Small intestine (tissue), 7 donors: ENCODE measurements around the gene SEC23B. TPM values are rescaled to one million over a fixed set of nuclear protein-coding genes. Genes with fewer than 3 reads are reported as not detected.
"Not testable (repeated sequence)": the region's sequence is repeated elsewhere in the genome, so short reads cannot be mapped to it uniquely, and the experiment has no call there.

Experiments used
- DNase-seq, 2 donors: peaks; one replicate each; pipeline versions ENCODE4 v3.0.0 to v3.0.0-alpha.2; 2013
- FAIRE-seq: peaks from 2 replicates; lab custom pipeline; 2012; peaks lifted over from hg19 to GRCh38; lab: Jason Lieb, UNC
- H3K27ac ChIP-seq, 3 donors: one replicate each; pipeline ENCODE4 v1.5.1; 2013; ENCODE audit warnings: low read length in 2 of 3, mild to moderate bottlenecking in 2 of 3, control low read depth in 1 of 3, inconsistent platforms in 1 of 3, low read depth in 1 of 3, moderate library complexity in 1 of 3
- H3K27me3 ChIP-seq, 3 donors: one replicate each; pipeline ENCODE4 v1.6.1; 2013; ENCODE audit warnings: low read length in 3 of 3, inconsistent platforms in 1 of 3; ENCODE audit not compliant: control insufficient read depth in 3 of 3, insufficient read depth in 3 of 3
- H3K36me3 ChIP-seq, 3 donors: one replicate each; pipeline ENCODE4 v1.6.1; 2013; ENCODE audit warnings: low read length in 3 of 3, inconsistent platforms in 1 of 3, low read depth in 1 of 3, mild to moderate bottlenecking in 1 of 3, moderate library complexity in 1 of 3; ENCODE audit not compliant: control insufficient read depth in 3 of 3, insufficient read depth in 2 of 3
- H3K4me1 ChIP-seq, 3 donors: one replicate each; pipeline ENCODE4 v1.6.1; 2013; ENCODE audit warnings: low read length in 2 of 3, inconsistent platforms in 1 of 3, low read depth in 1 of 3, mild to moderate bottlenecking in 1 of 3, moderate library complexity in 1 of 3; ENCODE audit not compliant: control insufficient read depth in 3 of 3, insufficient read depth in 2 of 3
- H3K4me3 ChIP-seq, 3 donors: one replicate each; pipeline ENCODE4 v1.5.1; 2013; ENCODE audit warnings: low read length in 3 of 3, control low read depth in 1 of 3, inconsistent platforms in 1 of 3, low read depth in 1 of 3, mild to moderate bottlenecking in 1 of 3, moderate library complexity in 1 of 3
- H3K9me3 ChIP-seq, 2 donors: one replicate each; pipeline ENCODE4 v1.6.1; 2013; ENCODE audit warnings: low read depth in 1 of 2, low read length in 1 of 2; ENCODE audit not compliant: control insufficient read depth in 2 of 2, insufficient read depth in 1 of 2
- WGBS, 3 donors: extraction: QIAGEN DNeasy Blood & Tissue Kit; methylation state at CpG; one replicate each; pipeline ENCODE4 v1.1.7; 2013; 5-methylcytosine and 5-hydroxymethylcytosine counted together
- polyA plus RNA-seq, 4 donors: library from polyadenylated mRNA; stranded (reverse) in 3 of 4; unstranded in 1 of 4; fragments of 200-250 nt in 3 of 4; fragments of 120-200 nt in 1 of 4; gene quantifications; one replicate each; pipeline versions ENCODE4 v1.2.1 to v1.2.3, GENCODE V29; 2013
- donor health status: healthy with polysubstance abuse.
- donor health status: control.
- donor health status: control.
- donor health status: Bipolar disorder and iron deficiency.
- donor health status: healthy.

The SEC23B gene
- polyA plus RNA-seq, 4 donors = 17.2 to 34.1 (median 24.1) TPM

DNA sequence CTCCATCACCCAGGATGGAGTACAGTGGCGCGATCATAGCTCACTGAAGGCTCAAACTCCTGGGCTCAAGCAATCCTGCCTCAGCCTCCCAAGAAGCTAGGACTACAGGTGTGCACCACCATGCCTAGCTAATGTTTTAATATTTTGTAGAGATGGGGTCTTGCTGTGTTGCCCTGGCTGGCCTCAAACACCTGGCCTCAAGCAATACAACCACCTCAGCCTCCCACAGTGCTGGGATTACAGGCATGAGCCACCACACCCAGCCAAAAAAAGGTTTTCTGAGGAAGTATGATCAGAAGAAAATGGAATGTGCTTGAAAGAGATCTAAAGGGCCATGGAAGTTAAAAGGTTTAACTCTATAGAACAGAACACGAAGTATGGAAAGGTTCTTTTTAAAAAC is 19.4 kb upstream of the SEC23B start:
- Histone ChIP-seq H3K36me3 (peaks cover 0 to 14% (median 7%) of the 10 kb centered on the region in 3 donors), H3K27me3 (no peaks in the 10 kb centered on the region), H3K4me1 (no peaks in the 10 kb centered on the region), H3K9me3 (no peaks in the 10 kb centered on the region), H3K27ac (no peak overlapping the region), H3K4me3 (no peak overlapping the region)
- no peak for FAIRE-seq
- WGBS, 3 donors = 96 to 99% (median 98%) methylated on average over 3 of the region's 3 CpGs
- no peak for DNase-seq

DNA sequence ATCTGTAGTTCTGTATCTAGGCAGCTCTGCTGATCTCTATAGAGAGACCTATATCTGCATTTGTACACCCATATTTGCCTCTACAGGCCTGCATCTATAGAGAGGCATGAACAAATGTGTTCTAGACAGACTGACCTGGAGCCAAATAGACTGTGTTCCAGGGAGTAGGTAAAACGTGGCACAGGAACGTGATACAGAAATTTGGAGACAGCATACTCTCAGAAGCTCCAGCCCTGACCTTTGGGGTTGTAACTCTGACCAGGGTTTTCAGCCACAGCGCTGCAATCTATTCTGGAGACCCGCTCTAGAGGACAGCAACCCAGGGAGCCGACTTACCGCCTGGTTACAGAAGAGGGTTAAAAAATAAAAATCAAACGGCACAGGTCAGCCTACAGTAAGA is 11.7 kb upstream of the SEC23B start:
- Histone ChIP-seq H3K27ac (no peak overlapping the region), H3K4me3 (peak overlapping the region in 2 of 3 donors; percentile 62 to 81), H3K27me3 (no peaks in the 10 kb centered on the region), H3K36me3 (peaks cover 0 to 3% (median 0%) of the 10 kb centered on the region in 3 donors), H3K4me1 (peaks cover 4 to 6% (median 4%) of the 10 kb centered on the region in 3 donors), H3K9me3 (no peaks in the 10 kb centered on the region)
- DNase-seq (peak in 1 of 2 donors; percentile 6), FAIRE-seq (no peak)
- 10 to 24% (median 19%) methylated on average over 7 of the region's 7 CpGs for WGBS, 3 donors

DNA sequence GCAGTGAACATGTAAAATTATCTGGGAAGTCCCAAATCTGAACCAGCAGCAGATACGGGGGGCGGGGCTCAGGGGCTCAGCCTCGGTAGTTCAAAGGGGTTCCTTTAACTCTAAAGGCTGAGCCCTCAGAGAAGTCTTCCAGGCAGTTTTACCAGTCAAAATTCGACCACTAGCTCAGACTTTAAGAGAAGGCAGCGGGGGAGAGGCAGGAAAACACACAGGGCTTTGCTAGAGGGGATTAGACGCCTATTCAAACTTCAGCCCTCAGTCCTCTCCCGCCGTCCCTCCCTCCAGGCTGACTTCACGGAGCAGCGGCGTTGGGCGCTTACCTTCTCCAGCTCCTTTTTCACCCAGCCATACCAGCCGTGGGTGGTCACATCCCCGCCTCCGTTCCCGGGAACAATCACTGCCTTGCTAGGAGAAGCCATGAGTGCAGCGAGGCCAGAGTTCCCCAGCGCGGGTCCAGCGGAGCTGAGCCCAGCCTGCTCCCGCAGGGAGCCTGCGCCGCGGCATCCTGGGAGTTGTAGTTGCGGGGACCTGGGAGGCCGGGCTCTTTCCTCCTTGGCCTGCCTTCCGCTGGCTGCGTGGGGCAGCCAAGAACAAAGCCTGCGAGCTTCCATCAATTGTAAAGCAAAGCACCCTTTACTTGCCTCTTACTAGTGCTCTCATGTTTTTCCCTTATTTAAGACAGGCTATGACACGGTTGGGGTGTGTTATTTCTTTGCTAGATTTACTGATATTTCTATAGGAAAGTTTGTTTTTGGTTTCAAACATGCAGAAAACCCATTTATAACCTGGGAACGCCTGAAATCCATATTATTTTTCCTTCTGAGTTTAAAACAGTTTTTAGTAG is 10.8 kb upstream of the SEC23B start, which contains the start of gene RBBP9:
Gene RBBP9 (minus strand): TSS at position 486 of the 853 bp plus-strand sequence. CDS start 58 bp downstream, at position 428.
- no peak for FAIRE-seq

DNA sequence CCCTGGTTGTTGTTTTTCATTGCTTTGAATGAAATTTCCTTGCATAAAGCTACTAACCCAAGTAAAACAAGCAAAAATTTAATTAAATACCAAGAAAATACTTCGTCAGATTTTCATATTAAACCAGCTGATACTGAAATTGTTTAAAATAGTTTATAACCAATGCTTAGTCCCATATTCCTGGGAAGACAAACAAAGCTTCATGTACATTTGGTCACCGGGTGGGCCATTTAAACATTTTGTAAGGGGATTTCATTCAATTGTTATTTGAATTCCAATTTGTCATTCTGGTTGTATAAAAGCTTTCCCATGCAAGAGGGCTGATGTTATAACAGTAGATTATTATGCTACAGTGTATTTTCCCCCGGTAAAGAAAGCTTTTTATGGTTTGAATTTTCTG is 10.1 kb upstream of the SEC23B start:
- FAIRE-seq = no peak
- Histone ChIP-seq H3K27ac (no peak overlapping the region), H3K9me3 (no peaks in the 10 kb centered on the region), H3K4me3 (no peak overlapping the region), H3K27me3 (peaks cover 0 to 2% (median 0%) of the 10 kb centered on the region in 3 donors), H3K4me1 (peaks cover 4 to 6% (median 4%) of the 10 kb centered on the region in 3 donors), H3K36me3 (peaks cover 0 to 3% (median 0%) of the 10 kb centered on the region in 3 donors)
- WGBS, 3 donors = 94 to 96% (median 96%) methylated on average over 3 of the region's 3 CpGs
- DNase-seq = no peak

More for the DNA sequence above, 10.8 kb upstream of the SEC23B start, which contains the start of gene RBBP9:
- Histone ChIP-seq H3K36me3 (peaks cover 0 to 3% (median 0%) of the 10 kb centered on the region in 3 donors), H3K9me3 (no peaks in the 10 kb centered on the region), H3K27me3 (no peaks in the 10 kb centered on the region), H3K4me3 (peak within 1 kb of the TSS; percentile 59 to 81 (median 62)), H3K27ac (peak within 1 kb of the TSS in 2 of 3 donors; percentile 33 to 52), H3K4me1 (peaks cover 4 to 6% (median 4%) of the 10 kb centered on the region in 3 donors)
- 1 to 3% (median 3%) methylated on average over 31 of the region's 31 CpGs for WGBS, 3 donors
- DNase-seq = peak; percentile 87 to 93

DNA sequence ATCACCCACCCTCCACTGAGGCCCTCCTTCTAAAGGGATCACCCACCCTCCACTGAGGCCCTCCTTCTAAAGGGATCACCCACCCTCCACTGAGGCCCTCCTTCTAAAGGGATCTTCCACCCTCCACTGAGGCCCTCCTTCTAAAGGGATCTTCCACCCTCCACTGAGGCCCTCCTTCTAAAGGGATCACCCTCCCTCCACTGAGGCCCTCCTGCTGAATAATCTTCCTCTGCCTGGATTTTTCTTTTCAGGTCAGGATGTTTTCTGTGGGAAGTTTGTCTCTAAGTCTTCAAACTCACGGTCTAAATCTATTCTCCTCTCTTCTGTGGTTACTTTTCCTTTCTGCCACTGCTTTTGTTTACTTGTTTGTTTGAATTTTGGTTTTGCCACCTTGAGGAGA is 6.1 kb upstream of the SEC23B start:
- H3K27me3 ChIP-seq = peaks cover 0 to 11% (median 2%) of the 10 kb centered on the region in 3 donors
- not testable (repeated sequence) for H3K27ac ChIP-seq, DNase-seq, H3K4me3 ChIP-seq, H3K9me3 ChIP-seq, H3K36me3 ChIP-seq, H3K4me1 ChIP-seq, FAIRE-seq
- WGBS, 3 donors = 64 to 79% (median 70%) methylated on average over 1 of the region's 1 CpG

DNA sequence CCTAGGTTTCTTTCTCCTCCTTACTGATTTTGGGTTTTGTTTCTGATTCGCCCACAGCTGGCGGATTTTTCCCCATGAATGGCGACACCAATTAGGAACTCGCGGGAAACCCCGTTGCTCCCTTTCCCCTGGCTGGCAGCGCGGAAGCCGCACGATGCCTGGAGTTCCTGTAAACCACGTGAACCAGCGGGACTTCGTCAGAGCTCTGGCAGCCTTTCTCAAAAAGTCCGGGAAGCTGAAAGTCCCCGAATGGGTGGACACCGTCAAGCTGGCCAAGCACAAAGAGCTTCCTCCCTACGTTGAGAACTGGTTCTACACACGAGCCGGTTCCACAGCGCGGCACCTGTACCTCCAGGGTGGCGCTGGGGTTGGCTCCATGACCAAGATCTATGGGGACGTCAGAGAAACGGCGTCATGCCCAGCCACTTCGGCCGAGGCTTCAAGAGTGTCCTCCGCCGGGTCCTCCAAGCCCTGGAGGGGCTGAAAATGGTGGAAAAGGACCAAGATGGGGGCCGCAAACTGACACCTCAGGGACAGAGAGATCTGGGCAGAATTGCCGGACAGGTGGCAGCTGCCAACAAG is 3.2 kb upstream of the SEC23B start:
- no peak for FAIRE-seq
- 74 to 84% (median 79%) methylated on average over 31 of the region's 31 CpGs for WGBS, 3 donors
- H3K36me3 ChIP-seq = peaks cover 0 to 1% (median 0%) of the 10 kb centered on the region in 3 donors

DNA sequence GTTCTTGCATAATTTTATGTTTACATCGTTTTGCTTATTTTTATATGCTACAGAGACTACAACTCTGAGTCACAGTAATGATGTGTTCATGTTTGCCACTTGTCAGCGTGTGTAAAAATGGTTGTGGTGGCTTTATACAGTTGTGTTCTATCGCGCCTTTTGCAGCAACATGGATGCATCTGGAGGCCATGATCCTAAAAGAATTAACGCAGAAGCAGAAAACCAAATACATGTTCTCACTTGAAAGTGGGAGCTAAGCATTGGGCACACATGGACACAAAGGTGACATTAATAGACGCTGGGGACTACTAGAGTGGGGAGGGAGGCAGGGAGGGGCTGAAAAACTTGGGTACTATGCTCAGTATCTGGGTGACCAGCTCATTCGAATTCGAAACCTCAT is 996 bp upstream of the SEC23B start:
- peak overlapping the region in 2 of 3 donors; percentile 59 to 93 for H3K4me3 ChIP-seq

More for the DNA sequence above, 3.2 kb upstream of the SEC23B start:
- H3K27me3 ChIP-seq = peaks cover 0 to 11% (median 2%) of the 10 kb centered on the region in 3 donors
- H3K4me1 ChIP-seq = peaks cover 0 to 6% (median 2%) of the 10 kb centered on the region in 3 donors
- H3K9me3 ChIP-seq = no peaks in the 10 kb centered on the region
- DNase-seq = peak in 1 of 2 donors; percentile 13
- no peak overlapping the region for H3K4me3 ChIP-seq
- no peak overlapping the region for H3K27ac ChIP-seq

DNA sequence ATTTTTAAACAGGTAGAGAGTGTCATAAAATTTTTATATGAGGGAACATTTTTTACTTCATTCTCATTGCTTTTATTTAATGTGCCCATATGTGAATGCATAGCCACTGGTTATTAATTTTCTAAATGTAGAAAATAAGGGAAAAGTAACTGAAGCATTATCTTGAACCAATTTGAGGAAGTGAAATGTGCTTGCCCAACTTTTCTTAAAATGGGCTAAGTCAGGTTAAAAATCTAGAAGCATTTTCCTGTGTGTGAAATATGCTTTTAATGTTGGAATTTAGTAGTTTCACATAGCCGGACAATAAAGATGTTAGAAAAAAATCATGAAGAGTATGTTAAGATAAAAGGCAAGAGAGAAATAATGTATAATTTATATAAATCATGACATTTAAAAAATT is 3.8 kb downstream of the SEC23B start:
- H3K36me3 ChIP-seq = peaks cover 0 to 18% (median 6%) of the 10 kb centered on the region in 3 donors
- peaks cover 0 to 6% (median 2%) of the 10 kb centered on the region in 3 donors for H3K4me1 ChIP-seq
- whole genome bisulfite sequencing, 3 donors = 89 to 98% (median 97%) methylated on average over 1 of the region's 1 CpG
- H3K9me3 ChIP-seq = no peaks in the 10 kb centered on the region
- FAIRE-seq (no peak), DNase-seq (no peak)
- no peak overlapping the region for H3K4me3 ChIP-seq
- H3K27ac ChIP-seq = no peak overlapping the region
- no peaks in the 10 kb centered on the region for H3K27me3 ChIP-seq

More for the DNA sequence above, 996 bp upstream of the SEC23B start:
- Histone ChIP-seq H3K27ac (peak overlapping the region; percentile 91 to 99 (median 98)), H3K9me3 (no peaks in the 10 kb centered on the region), H3K27me3 (peaks cover 0 to 11% (median 2%) of the 10 kb centered on the region in 3 donors), H3K36me3 (peaks cover 0 to 9% (median 0%) of the 10 kb centered on the region in 3 donors), H3K4me1 (peaks cover 0 to 6% (median 2%) of the 10 kb centered on the region in 3 donors)
- 54 to 65% (median 61%) methylated on average over 8 of the region's 8 CpGs for WGBS, 3 donors
- DNase-seq (no peak), FAIRE-seq (no peak)
